Gastrocnemius medialis (tissue), 4 donors: ENCODE results near the gene ATXN2L. TPM values are rescaled to one million over a fixed set of nuclear protein-coding genes. Genes with fewer than 3 reads are reported as not detected.
A peak's percentile ranks its signal among the peaks of the same experiment; 100 is the strongest.

ENCODE experiments used
- ATAC-seq, 2 donors: fragments of 150-250 bp; one replicate each; pipeline ENCODE4 v1.9.1; 2016
- DNase-seq, 2 donors: peaks; one replicate each; pipeline ENCODE4 v3.0.0-alpha.2; 2019
- H3K27ac ChIP-seq, 4 donors: fragments of 200-600 bp; sonication (generic); 1 replicate in 1 of 4; 2 replicates in 3 of 4; pipeline ENCODE4 v1.5.1; 2016 to 2018; ENCODE audit warnings: mild to moderate bottlenecking in 2 of 4, moderate library complexity in 1 of 4
- H3K27me3 ChIP-seq, 3 donors: fragments of 200-600 bp; sonication (generic) in 2 of 3; 1 replicate in 1 of 3; 2 replicates in 2 of 3; pipeline versions ENCODE4 v1.5.1 to v1.6.0; 2016 to 2019; ENCODE audit warnings: mild to moderate bottlenecking in 1 of 3, moderate library complexity in 1 of 3
- H3K36me3 ChIP-seq, 2 donors: fragments of 200-600 bp; sonication (generic) in 1 of 2; one replicate each; pipeline ENCODE4 v1.5.1; 2017 to 2018
- H3K4me1 ChIP-seq, 2 donors: fragments of 200-600 bp; sonication (generic) in 1 of 2; one replicate each; pipeline ENCODE4 v1.5.1; 2016 to 2017; ENCODE audit warnings: mild to moderate bottlenecking in 2 of 2
- H3K4me3 ChIP-seq, 4 donors: fragments of 200-600 bp; sonication (generic) in 3 of 4; 1 replicate in 1 of 4; 2 replicates in 3 of 4; pipeline ENCODE4 v1.5.1; 2016 to 2019; ENCODE audit warnings: mild to moderate bottlenecking in 2 of 4
- H3K9me3 ChIP-seq, 3 donors: fragments of 200-600 bp; sonication (generic) in 2 of 3; 1 replicate in 1 of 3; 2 replicates in 2 of 3; pipeline ENCODE4 v1.5.1; 2016 to 2019
- POLR2A ChIP-seq, 2 donors: fragments of 450-650 bp; IDR thresholded peaks; one replicate each; pipeline ENCODE4 v1.6.1; 2017; ENCODE audit warnings: antibody characterized with exemption in 2 of 2, mild to moderate bottlenecking in 2 of 2, moderate library complexity in 2 of 2
- in situ Hi-C, 4 donors: fragments of 200-750 bp; cut with MboI; loops; one replicate each; pipeline versions ENCODE4 v1.15.0 to v1.8.0; 2017; ENCODE audit warnings: low sequenced_read_pairs in 4 of 4
- intact Hi-C: fragments of 100-400 bp; cut with DNase I; formaldehyde crosslinking; loops from one replicate; pipeline ENCODE4 v1.15.1; 2023; ENCODE audit warnings: low total_unique reads
- microRNA-seq, 2 donors: library from miRNA; unstranded; fragments of <30 nt; microRNA quantifications; one replicate each; pipeline ENCODE4, GENCODE V29; 2016; ENCODE audit warnings: borderline replicate concordance in 2 of 2
- total RNA-seq, 4 donors: library from RNA; depleted of rRNA; stranded (reverse); fragments of >200 nt; gene quantifications; one replicate each; pipeline versions ENCODE4 v1.1.0 to v1.2.3, GENCODE V29; 2016
- TF ChIP-seq, protein P1 (sequence below), 5 experiments: fragments of 450-650 bp in 3 of 5; fragments of 200-600 bp in 2 of 5; sonication (generic) in 2 of 5; IDR thresholded peaks in 4 of 5; conservative IDR thresholded peaks in 1 of 5; 1 replicate in 4 of 5; 2 replicates in 1 of 5; pipeline ENCODE4 v1.5.1; 2016 to 2019; ENCODE audit warnings: antibody characterized with exemption in 5 of 5, mild to moderate bottlenecking in 3 of 5, moderate library complexity in 3 of 5

Gene ATXN2L
- total RNA-seq, 4 donors from 2014 or later: 24.0 to 68.6 (median 47.7) TPM

DNA sequence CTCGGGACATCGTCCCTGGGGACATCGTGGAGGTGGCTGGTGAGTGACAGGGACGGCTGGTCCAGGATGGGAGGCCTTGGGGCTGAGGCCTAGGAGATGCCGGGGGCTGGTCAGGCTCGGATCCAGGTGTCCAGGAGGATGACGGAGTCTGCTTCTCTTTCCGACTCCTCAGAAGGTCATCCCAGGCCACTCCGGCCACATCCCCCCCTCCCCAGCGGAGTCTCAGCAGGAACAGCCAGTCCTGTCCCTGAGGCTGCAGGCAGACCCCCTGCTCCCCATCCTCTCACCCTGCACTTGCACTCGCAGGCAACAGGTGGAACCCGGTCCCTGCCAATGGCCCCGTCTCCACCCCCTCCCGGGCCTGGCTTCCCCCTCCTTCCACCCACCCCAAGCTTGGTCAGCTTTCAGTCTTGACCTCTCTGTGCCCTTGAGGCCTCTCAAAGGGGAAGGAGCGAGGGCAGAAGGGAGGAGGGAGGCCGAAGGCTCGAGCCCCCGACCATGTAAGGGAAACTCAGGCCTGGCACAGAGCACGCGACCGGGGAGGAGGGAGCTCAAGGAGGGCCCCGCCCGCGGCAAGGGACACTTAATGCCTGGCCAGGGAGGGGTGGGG, 59.9 kb downstream of the ATXN2L start:
- intact Hi-C loops: no loop called here
- TF ChIP-seq POLR2A (IDR thresholded peaks at IDR 0.05): no peak
- TF ChIP-seq, protein P1, sequence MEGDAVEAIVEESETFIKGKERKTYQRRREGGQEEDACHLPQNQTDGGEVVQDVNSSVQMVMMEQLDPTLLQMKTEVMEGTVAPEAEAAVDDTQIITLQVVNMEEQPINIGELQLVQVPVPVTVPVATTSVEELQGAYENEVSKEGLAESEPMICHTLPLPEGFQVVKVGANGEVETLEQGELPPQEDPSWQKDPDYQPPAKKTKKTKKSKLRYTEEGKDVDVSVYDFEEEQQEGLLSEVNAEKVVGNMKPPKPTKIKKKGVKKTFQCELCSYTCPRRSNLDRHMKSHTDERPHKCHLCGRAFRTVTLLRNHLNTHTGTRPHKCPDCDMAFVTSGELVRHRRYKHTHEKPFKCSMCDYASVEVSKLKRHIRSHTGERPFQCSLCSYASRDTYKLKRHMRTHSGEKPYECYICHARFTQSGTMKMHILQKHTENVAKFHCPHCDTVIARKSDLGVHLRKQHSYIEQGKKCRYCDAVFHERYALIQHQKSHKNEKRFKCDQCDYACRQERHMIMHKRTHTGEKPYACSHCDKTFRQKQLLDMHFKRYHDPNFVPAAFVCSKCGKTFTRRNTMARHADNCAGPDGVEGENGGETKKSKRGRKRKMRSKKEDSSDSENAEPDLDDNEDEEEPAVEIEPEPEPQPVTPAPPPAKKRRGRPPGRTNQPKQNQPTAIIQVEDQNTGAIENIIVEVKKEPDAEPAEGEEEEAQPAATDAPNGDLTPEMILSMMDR (IDR thresholded peaks at IDR 0.05 in 4 of 5, conservative IDR thresholded peaks at IDR 0.05 in 1 of 5): peak in 1 of 5 experiments; percentile 18
- peak overlapping the region; percentile 83 to 92 (median 90) for H3K27ac ChIP-seq
- peaks cover 20 to 41% of the 10 kb centered on the region in 2 donors for H3K4me1 ChIP-seq
- peaks cover 0 to 7% of the 10 kb centered on the region in 2 donors for H3K36me3 ChIP-seq
- DNase-seq (peak; percentile 60 to 92), ATAC-seq (peak; percentile 48 to 50)
- no peaks in the 10 kb centered on the region for H3K27me3 ChIP-seq
- in situ Hi-C loops: no loop called here
- H3K9me3 ChIP-seq: no peaks in the 10 kb centered on the region
- peak overlapping the region in 2 of 4 donors; percentile 24 to 29 for H3K4me3 ChIP-seq

DNA sequence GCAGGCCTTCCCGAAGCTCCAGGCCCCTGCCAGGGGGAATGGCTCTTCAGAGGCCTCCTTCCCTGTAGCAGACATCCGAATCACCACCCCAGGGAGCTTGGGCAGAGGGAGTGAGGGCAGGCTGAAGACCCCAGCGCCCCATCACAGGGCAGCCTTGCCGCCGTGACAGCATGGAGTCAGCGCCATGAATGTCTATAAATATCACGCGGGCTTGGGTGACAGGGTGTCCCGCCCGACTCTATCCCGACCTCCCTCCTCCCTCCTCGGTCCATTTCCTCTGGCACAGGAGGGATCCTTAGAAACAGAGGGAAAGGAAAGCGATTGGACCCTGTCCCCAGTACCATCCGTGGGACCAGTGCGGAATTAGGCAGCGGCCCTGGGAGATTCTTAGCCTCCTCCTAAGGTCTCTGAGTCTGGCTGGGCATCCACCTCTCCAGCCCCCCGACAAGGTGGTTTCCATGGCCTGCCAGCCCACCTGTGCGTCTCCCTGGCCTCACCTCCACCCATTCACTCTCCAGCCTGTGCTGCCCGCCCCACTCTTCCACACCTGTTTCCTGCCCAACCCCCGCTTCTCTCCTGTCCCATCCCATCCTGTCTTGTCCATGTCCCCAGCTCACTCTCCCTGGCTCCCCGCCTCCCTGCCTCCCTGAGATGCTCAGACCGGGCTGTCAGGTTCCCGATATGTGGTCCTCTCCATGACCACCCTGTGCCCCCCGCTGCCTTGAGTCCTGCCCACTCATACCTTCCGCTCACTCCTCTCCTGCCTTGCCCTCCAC, 60.6 kb downstream of the ATXN2L start:
- peak overlapping the region in 2 of 4 donors; percentile 24 to 29 for H3K4me3 ChIP-seq
- peak; percentile 34 to 53 for ATAC-seq

DNA sequence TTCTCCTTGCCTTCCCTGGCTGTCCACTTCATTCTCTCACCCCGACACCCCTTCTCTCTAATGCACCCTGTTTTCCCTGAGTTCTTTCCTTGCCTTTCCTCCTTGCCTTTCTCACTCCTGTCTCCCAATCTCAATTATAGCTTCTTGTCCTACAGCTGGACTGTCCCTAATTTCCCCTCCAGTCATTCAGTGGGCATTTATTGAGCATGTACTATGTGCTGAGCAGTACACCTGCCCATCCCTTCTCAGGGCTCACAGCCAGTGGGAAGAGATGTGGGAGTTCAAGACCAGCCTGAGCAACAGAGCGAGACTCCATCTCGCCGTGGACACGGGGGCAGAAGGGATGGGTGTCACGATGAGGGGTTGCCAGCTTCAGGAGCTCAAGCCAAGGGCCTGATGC, 61.2 kb downstream of the ATXN2L start:
- in situ Hi-C loops: no loop called here
- H3K27me3 ChIP-seq: no peaks in the 10 kb centered on the region
- TF ChIP-seq, protein P1 (IDR thresholded peaks at IDR 0.05 in 4 of 5, conservative IDR thresholded peaks at IDR 0.05 in 1 of 5): no peak
- no peak for TF ChIP-seq POLR2A (IDR thresholded peaks at IDR 0.05)
- intact Hi-C loops: no loop called here
- no peak overlapping the region for H3K4me3 ChIP-seq
- no peaks in the 10 kb centered on the region for H3K9me3 ChIP-seq
- H3K36me3 ChIP-seq: peaks cover 0 to 12% of the 10 kb centered on the region in 2 donors
- ATAC-seq (no peak), DNase-seq (no peak)
- H3K27ac ChIP-seq: peak overlapping the region; percentile 83 to 92 (median 90)
- H3K4me1 ChIP-seq: peaks cover 14 to 27% of the 10 kb centered on the region in 2 donors

More for the DNA sequence above, 60.6 kb downstream of the ATXN2L start:
- no peaks in the 10 kb centered on the region for H3K27me3 ChIP-seq
- no peaks in the 10 kb centered on the region for H3K9me3 ChIP-seq
- in situ Hi-C loops: no loop called here
- DNase-seq: peak in 1 of 2 donors; percentile 66
- peak overlapping the region; percentile 83 to 92 (median 90) for H3K27ac ChIP-seq
- peaks cover 0 to 12% of the 10 kb centered on the region in 2 donors for H3K36me3 ChIP-seq
- intact Hi-C loops: no loop called here
- peaks cover 17 to 34% of the 10 kb centered on the region in 2 donors for H3K4me1 ChIP-seq
- TF ChIP-seq, protein P1 (IDR thresholded peaks at IDR 0.05 in 4 of 5, conservative IDR thresholded peaks at IDR 0.05 in 1 of 5): no peak
- TF ChIP-seq POLR2A (IDR thresholded peaks at IDR 0.05): no peak

Small RNAs within 50 kb of the gene (microRNA-seq; reads per million reads assigned to microRNA genes)
- gene MIR4721: 0 reads per million in 2 donors

Other genes with a start within 250 kb of the ATXN2L start
- gene SULT1A2, start 225.9 kb upstream of the ATXN2L start, total RNA-seq: under 1 TPM in 1 of 4 donors, not detected in 3; 0.46 TPM
- 10 to 100 TPM in 1 of 4 donors, 1 to 10 TPM in 3; 5.7 to 10.0 (median 8.2) TPM for gene SULT1A1, start 213.0 kb upstream of the ATXN2L start, total RNA-seq
- gene NPIPB8, start 184.9 kb upstream of the ATXN2L start, total RNA-seq: under 1 TPM in 1 of 4 donors, not detected in 3; 0.31 TPM
- 100 to 1,000 TPM; 146 to 363 (median 247) TPM for gene EIF3C, start 111.5 kb upstream of the ATXN2L start, total RNA-seq
- not detected for gene NPIPB9, start 71.2 kb upstream of the ATXN2L start, total RNA-seq
- 100 to 1,000 TPM; 140 to 196 (median 167) TPM for gene TUFM, start 23.3 kb downstream of the ATXN2L start, total RNA-seq
- gene SH2B1, start 40.8 kb downstream of the ATXN2L start, total RNA-seq: 10 to 100 TPM; 13.9 to 28.5 (median 20.6) TPM
- 100 to 1,000 TPM; 380 to 909 (median 764) TPM for gene ATP2A1, start 55.5 kb downstream of the ATXN2L start, total RNA-seq
- gene RABEP2, start 102.2 kb downstream of the ATXN2L start, total RNA-seq: 10 to 100 TPM in 1 of 4 donors, 1 to 10 TPM in 3; 2.9 to 13.9 (median 6.4) TPM
- gene CD19, start 109.0 kb downstream of the ATXN2L start, total RNA-seq: not detected
- 10 to 100 TPM; 10.3 to 18.5 (median 14.2) TPM for gene NFATC2IP, start 127.9 kb downstream of the ATXN2L start, total RNA-seq
- 10 to 100 TPM; 12.7 to 26.0 (median 23.4) TPM for gene SPNS1, start 151.8 kb downstream of the ATXN2L start, total RNA-seq
- gene LAT, start 162.1 kb downstream of the ATXN2L start, total RNA-seq: under 1 TPM in 2 of 4 donors, not detected in 2; 0.31 to 0.49 TPM